Motor neuron (in vitro differentiated cells): Measurements from ENCODE around the gene ATOH8. TPM values are rescaled to one million over a fixed set of nuclear protein-coding genes. Genes with fewer than 3 reads are reported as not detected.

Experiments used
- ATAC-seq, 8 experiments: fragments of 200-7000 bp; cut with Tn5 transposase; replicated peaks in 6 of 8; 2 replicates each; pipeline ENCODE4 v1.8.0; 2021; ENCODE audit warnings: mild to moderate bottlenecking in 8 of 8, moderate library complexity in 8 of 8
- H3K27ac ChIP-seq, 2 donors: fragments of 250-450 bp; sonication (Bioruptor Pico); 2 replicates each; pipeline ENCODE4 v1.9.0; 2021; ENCODE audit warnings: antibody characterized with exemption in 2 of 2, mild to moderate bottlenecking in 2 of 2, moderate library complexity in 1 of 2
- H3K4me1 ChIP-seq, 2 donors: fragments of 250-450 bp; sonication (Bioruptor Pico); replicated peaks in 1 of 2; 2 replicates each; pipeline ENCODE4 v1.6.1; 2021; ENCODE audit warnings: antibody characterized with exemption in 2 of 2, mild to moderate bottlenecking in 2 of 2, moderate library complexity in 1 of 2
- H3K4me3 ChIP-seq, 5 donors: fragments of 250-450 bp; sonication (Bioruptor Pico); 2 replicates each; pipeline ENCODE4 v1.9.0; 2021; ENCODE audit warnings: antibody characterized with exemption in 5 of 5, mild to moderate bottlenecking in 5 of 5, moderate library complexity in 4 of 5
- WGBS, 10 experiments: fragments of 450-650 bp; shearing (Covaris generic); methylation state at CpG; one replicate each; pipeline ENCODE4 v1.0.0; 2022; 5-methylcytosine and 5-hydroxymethylcytosine counted together
- in situ Hi-C, 9 experiments: fragments of 400-800 bp; cut with MboI; loops; one replicate each; pipeline ENCODE4 v1.15.0; 2021; ENCODE audit warnings: low sequenced_read_pairs in 9 of 9, low pct_unique_long_range_greater_than_20kb in 2 of 9; ENCODE audit not compliant: unreplicated experiment in 9 of 9
- total RNA-seq, 8 experiments: library from RNA; unstranded; fragments of 300-600 nt; gene quantifications; 2 replicates each; pipeline versions ENCODE4 v1.2.3 to v1.2.4, GENCODE V29; 2022

Gene ATOH8
- total RNA-seq, 8 experiments from 2014 or later, result 0.71 to 8.6 (median 1.8) TPM

GRCh38 chr2:85789271-85789670, 35.5 kb downstream of the ATOH8 start:
- Histone ChIP-seq H3K4me3 (no peak overlapping the region), H3K27ac (no peak overlapping the region), H3K4me1 (peaks cover 3 to 4% of the 10 kb centered on the region in 2 donors)
- in situ Hi-C loops, result no loop called here
- ATAC-seq, result no peak
- WGBS, 10 experiments, result 80 to 100% (median 100%) methylated on average over 1 to 5 of the region's 5 CpGs; no CpG with 5 or more reads in 2 of the 10 experiments

- Histone ChIP-seq H3K4me3 (no peak overlapping the region), H3K27ac (no peak overlapping the region), H3K4me1 (peaks cover 3 to 12% of the 10 kb centered on the region in 2 donors)
- 60 to 100% (median 84%) methylated on average over 1 to 3 of the region's 4 CpGs; no CpG with 5 or more reads in 4 of the 10 experiments for WGBS, 10 experiments
- in situ Hi-C loops, result no loop called here
- no peak for ATAC-seq
Measured at GRCh38 chr2:85790032-85790431, 36.2 kb downstream of the ATOH8 start.

- in situ Hi-C loops, result no loop called here
- peaks cover 3 to 18% of the 10 kb centered on the region in 2 donors for H3K4me1 ChIP-seq
Measured at GRCh38 chr2:85790499-85791188, 36.9 kb downstream of the ATOH8 start.

GRCh38 chr2:85791704-85792565, 38.1 kb downstream of the ATOH8 start:
- Histone ChIP-seq H3K27ac (no peak overlapping the region), H3K4me3 (no peak overlapping the region), H3K4me1 (peaks cover 8 to 28% of the 10 kb centered on the region in 2 donors)
- in situ Hi-C loops, result no loop called here
- no peak for ATAC-seq
- 66 to 100% (median 95%) methylated on average over 1 to 9 of the region's 22 CpGs; no CpG with 5 or more reads in 1 of the 10 experiments for WGBS, 10 experiments

More at GRCh38 chr2:85790499-85791188, 36.9 kb downstream of the ATOH8 start:
- Histone ChIP-seq H3K4me3 (no peak overlapping the region), H3K27ac (no peak overlapping the region)
- ATAC-seq, result peak in 3 of 8 experiments; percentile 40 to 86 (median 62)
- 40 to 100% (median 75%) methylated on average over 1 to 7 of the region's 12 CpGs; no CpG with 5 or more reads in 1 of the 10 experiments for WGBS, 10 experiments

- in situ Hi-C loops, result no loop called here
- ATAC-seq, result peak in 2 of 8 experiments; percentile 43 to 52
- no peak overlapping the region for H3K27ac ChIP-seq
Measured at GRCh38 chr2:85792783-85793441, 39.1 kb downstream of the ATOH8 start.

GRCh38 chr2:85793584-85793983, 39.8 kb downstream of the ATOH8 start:
- no peak for ATAC-seq
- in situ Hi-C loops, result no loop called here
- WGBS, 10 experiments, result 49 to 100% (median 89%) methylated on average over 2 to 4 of the region's 4 CpGs
- H3K4me1 ChIP-seq, result peaks cover 8 to 31% of the 10 kb centered on the region in 2 donors
- no peak overlapping the region for H3K4me3 ChIP-seq
- no peak overlapping the region for H3K27ac ChIP-seq

More at GRCh38 chr2:85792783-85793441, 39.1 kb downstream of the ATOH8 start:
- WGBS, 10 experiments, result 70 to 100% (median 85%) methylated on average over 1 to 3 of the region's 8 CpGs; no CpG with 5 or more reads in 6 of the 10 experiments
- Histone ChIP-seq H3K4me3 (no peak overlapping the region), H3K4me1 (peaks cover 8 to 31% of the 10 kb centered on the region in 2 donors)

- ATAC-seq, result no peak
- no peak overlapping the region for H3K4me3 ChIP-seq
- no peak overlapping the region for H3K27ac ChIP-seq
- WGBS, 10 experiments, result 80 to 100% (median 100%) methylated on average over 1 of the region's 3 CpGs; no CpG with 5 or more reads in 4 of the 10 experiments
- H3K4me1 ChIP-seq, result peaks cover 8 to 31% of the 10 kb centered on the region in 2 donors
- in situ Hi-C loops, result no loop called here
Measured at GRCh38 chr2:85794038-85794441, 40.2 kb downstream of the ATOH8 start.

- 36 to 94% (median 69%) methylated on average over 1 to 4 of the region's 14 CpGs; no CpG with 5 or more reads in 5 of the 10 experiments for WGBS, 10 experiments
- in situ Hi-C loops, result no loop called here
- Histone ChIP-seq H3K4me1 (peaks cover 8 to 31% of the 10 kb centered on the region in 2 donors), H3K27ac (no peak overlapping the region), H3K4me3 (no peak overlapping the region)
- peak in 3 of 8 experiments; percentile 17 to 44 (median 42) for ATAC-seq
Measured at GRCh38 chr2:85794491-85795121, 40.8 kb downstream of the ATOH8 start.

GRCh38 chr2:85795331-85796045, 41.7 kb downstream of the ATOH8 start:
- Histone ChIP-seq H3K27ac (no peak overlapping the region), H3K4me1 (peaks cover 8 to 31% of the 10 kb centered on the region in 2 donors), H3K4me3 (no peak overlapping the region)
- 80 to 91% (median 85%) methylated on average over 1 to 11 of the region's 20 CpGs; no CpG with 5 or more reads in 6 of the 10 experiments for WGBS, 10 experiments
- in situ Hi-C loops, result no loop called here
- ATAC-seq, result peak in 3 of 8 experiments; percentile 35 to 45 (median 44)

GRCh38 chr2:85796046-85796340, 42.2 kb downstream of the ATOH8 start:
- no peak for ATAC-seq
- H3K27ac ChIP-seq, result no peak overlapping the region
- in situ Hi-C loops, result no loop called here
- H3K4me1 ChIP-seq, result peaks cover 8 to 28% of the 10 kb centered on the region in 2 donors
- whole genome bisulfite sequencing, 10 experiments, result 40 to 100% (median 100%) methylated on average over 1 to 3 of the region's 6 CpGs; no CpG with 5 or more reads in 5 of the 10 experiments
- H3K4me3 ChIP-seq, result no peak overlapping the region

- in situ Hi-C loops, result no loop called here
- H3K4me3 ChIP-seq, result no peak overlapping the region
- WGBS, 10 experiments, result 64 to 100% (median 80%) methylated on average over 1 to 5 of the region's 22 CpGs; no CpG with 5 or more reads in 4 of the 10 experiments
- H3K27ac ChIP-seq, result no peak overlapping the region
- H3K4me1 ChIP-seq, result peaks cover 8 to 28% of the 10 kb centered on the region in 2 donors
- ATAC-seq, result peak in 7 of 8 experiments; percentile 37 to 78 (median 57)
Measured at GRCh38 chr2:85796341-85797262, 42.8 kb downstream of the ATOH8 start.
